ENCODE results near the gene RNPEP. TPM values are rescaled to one million over a fixed set of nuclear protein-coding genes. Genes with fewer than 3 reads are reported as not detected.

RNPEP gene
- total RNA-seq, 1 experiment from 2014 or later = 108 TPM

GRCh38 chr1:202034149-202034682 lies 51.8 kb downstream of the RNPEP start:
- CTCF ChIA-PET = interaction anchor here (0.6 to 1.4 kb wide), 6 partner anchors 12 to 79 kb away, joined by 3 to 10 read pairs (median 4); partner anchors contain the start of gene ELF3
- Histone ChIP-seq H3K4me3 (peak overlapping the region; percentile 26; the same call in 1 of the 2 replicates), H4K20me1 (ENCODE audit: insufficient read depth) (no peaks in the 10 kb centered on the region), H3K79me2 (ENCODE audit: low read depth) (no peaks in the 10 kb centered on the region), H3K27ac (peak overlapping the region; percentile 89), H3K4me1 (replicated peaks; ENCODE audit: insufficient read depth) (peaks cover 74% of the 10 kb centered on the region), H3F3A (ENCODE audit: insufficient read depth, low read depth) (peaks cover 40% of the 10 kb centered on the region), H3K9me3 (ENCODE audit: insufficient read depth, low read depth) (no peaks in the 10 kb centered on the region), H3K36me3 (ENCODE audit: low read depth) (no peaks in the 10 kb centered on the region), H3K9me2 (ENCODE audit: insufficient read depth) (no peaks in the 10 kb centered on the region), H3K4me2 (peak overlapping the region; percentile 77), H3K27me3 (ENCODE audit: insufficient read depth, low read depth) (no peaks in the 10 kb centered on the region), H2AFZ (no peak overlapping the region)
- POLR2A ChIA-PET (ENCODE audit: unreplicated experiment) = interaction anchor here (0.7 to 2.0 kb wide), 12 partner anchors 13 to 79 kb away, joined by 3 to 60 read pairs (median 23); partner anchors contain the start of gene ELF3
- DNase-seq = no peak
- intact Hi-C loops (cut with micrococcal nuclease; ENCODE audit: unreplicated experiment) = loop anchor here (1.0 kb wide), 4 partner anchors 11 to 24 kb away; partner anchors contain the start of gene ELF3
- TF ChIP-seq, protein P1, sequence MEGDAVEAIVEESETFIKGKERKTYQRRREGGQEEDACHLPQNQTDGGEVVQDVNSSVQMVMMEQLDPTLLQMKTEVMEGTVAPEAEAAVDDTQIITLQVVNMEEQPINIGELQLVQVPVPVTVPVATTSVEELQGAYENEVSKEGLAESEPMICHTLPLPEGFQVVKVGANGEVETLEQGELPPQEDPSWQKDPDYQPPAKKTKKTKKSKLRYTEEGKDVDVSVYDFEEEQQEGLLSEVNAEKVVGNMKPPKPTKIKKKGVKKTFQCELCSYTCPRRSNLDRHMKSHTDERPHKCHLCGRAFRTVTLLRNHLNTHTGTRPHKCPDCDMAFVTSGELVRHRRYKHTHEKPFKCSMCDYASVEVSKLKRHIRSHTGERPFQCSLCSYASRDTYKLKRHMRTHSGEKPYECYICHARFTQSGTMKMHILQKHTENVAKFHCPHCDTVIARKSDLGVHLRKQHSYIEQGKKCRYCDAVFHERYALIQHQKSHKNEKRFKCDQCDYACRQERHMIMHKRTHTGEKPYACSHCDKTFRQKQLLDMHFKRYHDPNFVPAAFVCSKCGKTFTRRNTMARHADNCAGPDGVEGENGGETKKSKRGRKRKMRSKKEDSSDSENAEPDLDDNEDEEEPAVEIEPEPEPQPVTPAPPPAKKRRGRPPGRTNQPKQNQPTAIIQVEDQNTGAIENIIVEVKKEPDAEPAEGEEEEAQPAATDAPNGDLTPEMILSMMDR (conservative IDR thresholded peaks at IDR 0.05) = no peak
- no peak for TF ChIP-seq EZH2 (IDR thresholded peaks at IDR 0.05; ENCODE audit: low read depth)
- TSS peak; percentile 94 for BruUV-seq (replicated peaks)

GRCh38 chr1:202034683-202035462 lies 52.4 kb downstream of the RNPEP start:
- H2AFZ ChIP-seq = no peak overlapping the region
- no peaks in the 10 kb centered on the region for H3K79me2 ChIP-seq (ENCODE audit: low read depth)
- H3K36me3 ChIP-seq (ENCODE audit: low read depth) = no peaks in the 10 kb centered on the region
- H3K9me2 ChIP-seq (ENCODE audit: insufficient read depth) = no peaks in the 10 kb centered on the region
- BruUV-seq (replicated peaks) = no TSS peak
- peaks cover 33% of the 10 kb centered on the region for H3F3A ChIP-seq (ENCODE audit: insufficient read depth, low read depth)
- ChIA-PET CTCF (interaction anchor here (0.6 to 1.4 kb wide), 6 partner anchors 11 to 78 kb away, joined by 3 to 10 read pairs (median 4); partner anchors contain the start of gene ELF3), POLR2A (ENCODE audit: unreplicated experiment) (interaction anchor here (0.7 to 2.0 kb wide), 13 partner anchors 12 to 79 kb away, joined by 3 to 60 read pairs (median 16); partner anchors contain the start of gene ELF3)
- no peak for TF ChIP-seq EZH2 (IDR thresholded peaks at IDR 0.05; ENCODE audit: low read depth)
- TF ChIP-seq, protein P1 (conservative IDR thresholded peaks at IDR 0.05) = no peak
- intact Hi-C loops (cut with micrococcal nuclease; ENCODE audit: unreplicated experiment) = loop anchor here (1.0 kb wide), 6 partner anchors 11 to 71 kb away; partner anchors contain the start of gene ELF3
- peak overlapping the region; percentile 89 for H3K27ac ChIP-seq
- H3K27me3 ChIP-seq (ENCODE audit: insufficient read depth, low read depth) = no peaks in the 10 kb centered on the region
- peaks cover 68% of the 10 kb centered on the region for H3K4me1 ChIP-seq (replicated peaks; ENCODE audit: insufficient read depth)
- H3K4me3 ChIP-seq = peak overlapping the region; percentile 26; the same call in 1 of the 2 replicates
- peak; percentile 98 for DNase-seq
- no peaks in the 10 kb centered on the region for H4K20me1 ChIP-seq (ENCODE audit: insufficient read depth)
- H3K9me3 ChIP-seq (ENCODE audit: insufficient read depth, low read depth) = no peaks in the 10 kb centered on the region
- peak overlapping the region; percentile 77 for H3K4me2 ChIP-seq

DNA sequence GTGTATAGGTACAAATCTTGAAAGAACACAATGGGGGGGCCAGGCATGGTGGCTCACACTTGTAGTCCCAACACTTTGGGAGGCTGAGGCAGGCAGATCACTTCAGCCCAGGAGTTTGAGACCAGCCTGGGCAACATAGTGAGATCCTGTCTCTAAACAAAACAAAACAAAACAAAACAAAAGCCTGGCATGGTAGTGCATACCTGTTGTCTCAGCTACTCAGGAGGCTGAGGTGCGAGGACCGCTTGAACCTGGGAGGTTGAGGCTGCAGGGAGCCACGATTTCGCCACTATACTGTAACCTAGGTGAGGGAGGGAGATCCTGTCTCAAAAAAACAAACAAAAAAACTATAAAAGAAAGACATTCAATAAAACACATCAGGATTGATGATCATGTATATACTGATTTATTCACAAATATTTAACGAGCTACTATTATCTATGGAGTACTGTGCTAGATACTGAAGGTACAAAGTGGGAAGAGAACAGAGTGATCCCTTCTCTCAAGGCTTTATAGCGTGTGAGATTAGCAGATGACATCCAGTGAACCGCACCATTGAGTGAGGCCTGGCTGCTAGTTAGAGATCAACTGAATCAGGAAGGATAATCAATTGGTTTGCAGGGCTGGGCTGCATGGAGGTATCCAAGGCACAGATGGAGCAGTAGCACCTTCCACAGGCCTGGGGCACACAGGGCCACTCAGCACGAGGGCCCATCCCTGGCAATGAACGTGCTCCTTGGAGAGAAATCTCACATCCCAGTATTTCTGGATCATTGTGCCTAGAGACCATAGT lies 54.3 kb downstream of the RNPEP start:
- POLR2A ChIA-PET (ENCODE audit: unreplicated experiment) = interaction anchor here (0.6 to 0.7 kb wide), 2 partner anchors 19 to 69 kb away, joined by 3 to 4 read pairs; no protein-coding TSS in a partner anchor

More for the DNA sequence above, 54.3 kb downstream of the RNPEP start:
- Histone ChIP-seq H3K4me3 (no peak overlapping the region), H2AFZ (no peak overlapping the region), H3K79me2 (ENCODE audit: low read depth) (no peaks in the 10 kb centered on the region), H4K20me1 (ENCODE audit: insufficient read depth) (no peaks in the 10 kb centered on the region), H3K4me2 (no peak overlapping the region), H3K36me3 (ENCODE audit: low read depth) (no peaks in the 10 kb centered on the region), H3F3A (ENCODE audit: insufficient read depth, low read depth) (peaks cover 37% of the 10 kb centered on the region), H3K9me3 (ENCODE audit: insufficient read depth, low read depth) (no peaks in the 10 kb centered on the region), H3K9me2 (ENCODE audit: insufficient read depth) (no peaks in the 10 kb centered on the region), H3K4me1 (replicated peaks; ENCODE audit: insufficient read depth) (peaks cover 62% of the 10 kb centered on the region), H3K27ac (peak overlapping the region; percentile 89), H3K27me3 (ENCODE audit: insufficient read depth, low read depth) (no peaks in the 10 kb centered on the region)
- TF ChIP-seq, protein P1 (conservative IDR thresholded peaks at IDR 0.05) = no peak
- no peak for TF ChIP-seq EZH2 (IDR thresholded peaks at IDR 0.05; ENCODE audit: low read depth)
- intact Hi-C loops (cut with micrococcal nuclease; ENCODE audit: unreplicated experiment) = no loop called here
- BruUV-seq (replicated peaks) = no TSS peak
- DNase-seq = no peak
- CTCF ChIA-PET = no interaction called here

Data from PC-9 (cell line).